ENCODE data around the gene DOCK1. TPM values are rescaled to one million over a fixed set of nuclear protein-coding genes. Genes with fewer than 3 reads are reported as not detected.

Gene DOCK1
- total RNA-seq, 1 donor: 0.42 TPM

DNA sequence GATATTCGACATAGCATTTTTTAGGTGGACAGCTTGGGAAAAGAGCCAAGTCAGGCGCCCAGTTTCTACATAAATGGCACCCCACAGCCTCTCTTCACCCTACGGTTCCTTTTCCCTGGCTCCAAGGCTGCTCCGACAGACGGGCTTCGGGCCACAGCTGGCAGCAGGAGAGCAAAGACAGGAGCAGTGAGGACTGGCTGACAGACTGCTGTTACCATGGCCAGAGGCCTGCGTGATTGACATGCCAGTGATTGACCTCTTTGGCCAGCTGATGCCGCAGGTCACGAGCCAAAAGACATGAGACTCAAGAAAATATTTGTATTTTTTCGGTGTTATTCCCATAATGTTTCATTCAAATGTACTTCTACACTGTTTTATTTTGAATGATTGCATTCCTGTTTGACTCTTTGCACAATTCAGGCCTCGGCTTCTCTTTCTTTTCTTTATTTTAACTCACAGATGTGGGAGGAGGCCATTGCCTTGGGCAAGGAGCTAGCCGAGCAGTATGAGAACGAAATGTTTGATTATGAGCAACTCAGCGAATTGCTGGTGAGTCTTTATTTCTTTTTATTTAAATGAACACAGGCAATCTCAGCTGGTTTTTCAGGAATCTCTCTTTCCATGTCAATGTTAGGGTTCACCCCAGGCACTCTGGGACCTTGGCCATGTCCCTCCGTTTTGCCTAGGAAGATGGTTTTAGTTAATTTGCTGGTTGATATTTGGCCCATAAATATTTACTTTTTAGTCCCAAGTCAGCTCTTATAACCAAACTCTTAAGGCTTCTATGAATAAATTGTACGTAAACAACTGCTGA is 497.6 kb downstream of the DOCK1 start:
- Histone ChIP-seq H3K4me3 (ENCODE audit: low read length) (no peak overlapping the region), H3K4me1 (ENCODE audit: insufficient read depth, low read length) (peaks cover 3% of the 10 kb centered on the region), H3K9me3 (ENCODE audit: low read depth, low read length) (no peaks in the 10 kb centered on the region), H3K27me3 (ENCODE audit: insufficient read depth, low read length) (no peaks in the 10 kb centered on the region)

DNA sequence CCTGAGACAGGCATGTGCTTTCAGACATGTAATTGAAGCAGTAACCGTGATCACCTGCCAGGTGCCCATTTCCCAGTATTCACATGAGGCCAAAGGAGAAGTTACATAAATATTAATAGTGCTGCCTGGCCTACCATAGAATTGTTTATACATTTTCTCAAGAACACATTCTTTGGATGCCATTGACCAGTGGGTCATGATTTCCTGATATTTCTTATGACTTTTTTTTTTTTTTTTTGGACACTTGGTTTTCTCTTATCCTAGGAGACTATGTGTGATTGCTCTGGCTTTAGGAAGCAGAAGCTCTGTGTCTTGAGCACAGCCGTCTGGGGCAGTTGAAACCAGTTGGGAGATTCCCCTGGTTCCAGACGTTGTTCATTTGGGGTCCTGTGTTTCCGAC is 500.0 kb downstream of the DOCK1 start:
- H3K9me3 ChIP-seq (ENCODE audit: low read depth, low read length): no peaks in the 10 kb centered on the region
- no peaks in the 10 kb centered on the region for H3K27me3 ChIP-seq (ENCODE audit: insufficient read depth, low read length)
- H3K4me3 ChIP-seq (ENCODE audit: low read length): no peak overlapping the region
- H3K4me1 ChIP-seq (ENCODE audit: insufficient read depth, low read length): no peaks in the 10 kb centered on the region

DNA sequence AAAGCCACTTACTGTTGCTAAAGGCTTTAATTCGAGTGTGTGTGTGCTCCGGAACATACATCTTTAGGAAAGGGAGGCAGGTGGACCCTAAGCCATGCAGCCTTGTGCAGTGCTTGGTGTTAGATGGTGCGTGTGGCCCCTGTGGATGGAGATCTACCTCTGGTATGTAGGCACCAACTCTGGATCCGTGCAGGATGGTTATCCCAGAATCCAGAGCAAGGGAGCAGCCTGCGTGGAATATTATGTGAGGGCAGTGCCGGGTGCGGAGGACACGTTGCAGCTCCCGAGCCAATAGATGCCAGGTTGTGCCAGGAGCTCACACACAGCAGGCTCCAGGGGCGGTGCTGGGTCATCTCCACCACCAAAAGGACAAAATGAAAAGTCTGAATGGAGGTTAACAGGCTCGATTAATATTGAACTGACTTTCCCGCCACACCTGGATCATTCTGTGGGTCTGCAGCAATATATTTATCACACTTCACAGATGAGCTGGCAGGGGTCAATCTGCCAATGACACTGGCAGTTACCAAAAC is 500.9 kb downstream of the DOCK1 start:
- Histone ChIP-seq H3K27me3 (ENCODE audit: insufficient read depth, low read length) (no peaks in the 10 kb centered on the region), H3K9me3 (ENCODE audit: low read depth, low read length) (no peaks in the 10 kb centered on the region), H3K4me1 (ENCODE audit: insufficient read depth, low read length) (no peaks in the 10 kb centered on the region), H3K4me3 (ENCODE audit: low read length) (no peak overlapping the region)

DNA sequence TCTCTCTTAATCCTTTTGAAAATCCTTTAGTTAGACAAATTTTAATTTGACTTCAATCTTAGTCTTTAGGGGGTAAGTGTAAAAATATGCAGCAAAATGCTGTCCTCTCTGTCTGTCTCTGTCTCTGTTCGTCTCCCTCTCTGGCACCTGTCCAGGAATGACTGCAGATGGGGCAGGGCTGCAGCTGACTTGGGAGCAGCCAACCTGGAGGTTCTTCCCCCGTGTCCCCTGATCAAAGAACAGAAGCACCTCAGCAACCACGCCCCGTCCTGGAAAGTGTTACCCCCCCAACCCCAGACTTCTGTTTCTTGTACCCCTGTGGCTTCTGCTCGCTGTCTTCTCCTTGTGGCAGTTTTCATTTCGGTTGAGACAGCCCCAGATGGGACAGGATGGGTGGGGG is 502.3 kb downstream of the DOCK1 start:
- Histone ChIP-seq H3K4me1 (ENCODE audit: insufficient read depth, low read length) (no peaks in the 10 kb centered on the region), H3K27me3 (ENCODE audit: insufficient read depth, low read length) (no peaks in the 10 kb centered on the region)

DNA sequence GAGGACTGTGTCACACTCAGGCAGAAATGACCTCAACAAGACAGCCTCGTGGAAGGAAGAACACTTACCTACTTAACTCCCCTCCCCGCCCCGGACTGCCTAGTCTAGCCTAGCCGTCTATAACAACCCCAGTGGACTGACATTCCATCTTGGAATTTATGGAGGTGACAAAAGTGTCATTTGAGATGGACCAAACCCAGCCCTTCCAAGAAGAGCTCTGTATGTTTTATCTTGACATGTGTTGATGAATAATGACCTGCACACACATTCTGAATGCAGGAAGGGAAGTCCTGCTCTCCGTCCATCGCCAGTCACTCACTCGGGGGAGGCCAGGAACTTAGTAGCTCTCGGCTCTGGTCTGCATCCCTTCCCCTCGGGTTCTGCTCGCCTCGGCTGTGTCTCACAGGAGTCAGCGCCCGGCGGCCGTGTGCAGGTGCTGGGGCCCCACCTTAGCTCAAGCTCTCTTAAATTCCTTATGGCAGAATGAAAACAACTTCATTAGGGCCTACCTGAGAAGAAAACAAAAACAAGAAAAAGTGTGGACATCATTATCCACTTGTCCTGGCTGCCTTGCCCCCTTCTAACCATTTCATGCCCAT is 503.0 kb downstream of the DOCK1 start:
- Histone ChIP-seq H3K4me3 (ENCODE audit: low read length) (no peak overlapping the region), H3K9me3 (ENCODE audit: low read depth, low read length) (no peaks in the 10 kb centered on the region), H3K27me3 (ENCODE audit: insufficient read depth, low read length) (no peaks in the 10 kb centered on the region), H3K4me1 (ENCODE audit: insufficient read depth, low read length) (no peaks in the 10 kb centered on the region)

More for the DNA sequence above, 502.3 kb downstream of the DOCK1 start:
- no peak overlapping the region for H3K4me3 ChIP-seq (ENCODE audit: low read length)
- H3K9me3 ChIP-seq (ENCODE audit: low read depth, low read length): no peaks in the 10 kb centered on the region

DNA sequence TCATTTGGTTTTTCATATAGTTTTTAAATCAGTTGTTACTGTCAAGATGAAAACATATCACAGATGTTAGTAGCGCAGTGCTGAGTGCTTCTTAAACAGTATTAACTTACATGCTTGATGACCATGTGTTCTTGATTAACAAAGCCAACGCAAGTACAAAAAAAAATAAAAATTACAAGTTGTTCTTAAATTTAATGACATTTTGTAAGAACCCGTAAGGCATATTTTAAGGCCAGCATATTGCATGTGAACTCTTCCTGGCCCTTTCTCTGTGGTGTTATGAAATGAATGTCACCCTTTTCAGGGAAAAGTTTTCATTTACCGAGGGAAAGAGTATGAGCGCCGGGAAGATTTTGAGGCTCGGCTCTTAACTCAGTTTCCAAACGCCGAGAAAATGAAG is 503.5 kb downstream of the DOCK1 start:
- H3K4me3 ChIP-seq (ENCODE audit: low read length): no peak overlapping the region
- H3K9me3 ChIP-seq (ENCODE audit: low read depth, low read length): no peaks in the 10 kb centered on the region
- no peaks in the 10 kb centered on the region for H3K4me1 ChIP-seq (ENCODE audit: insufficient read depth, low read length)
- H3K27me3 ChIP-seq (ENCODE audit: insufficient read depth, low read length): no peaks in the 10 kb centered on the region

DNA sequence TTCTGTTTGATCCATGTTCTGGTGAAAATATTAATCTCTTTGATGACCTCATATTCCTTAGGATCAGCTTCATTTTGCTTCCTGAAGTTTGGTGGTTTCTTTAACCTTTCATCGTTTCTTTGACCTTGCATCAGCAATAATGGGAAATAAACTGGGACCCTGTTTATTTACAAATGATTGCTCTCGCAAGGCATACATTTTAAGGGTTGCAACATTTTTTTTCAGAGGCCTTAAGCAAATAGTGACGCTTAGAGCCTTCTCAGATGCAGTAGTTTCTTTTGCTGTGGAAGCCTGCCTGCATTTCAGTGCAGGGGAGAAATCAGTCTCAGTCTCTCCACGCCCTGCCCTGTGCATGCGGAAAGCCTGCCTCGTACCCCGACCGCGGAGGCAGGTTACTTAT is 504.8 kb downstream of the DOCK1 start:
- H3K27me3 ChIP-seq (ENCODE audit: insufficient read depth, low read length): no peaks in the 10 kb centered on the region
- no peak overlapping the region for H3K4me3 ChIP-seq (ENCODE audit: low read length)
- H3K4me1 ChIP-seq (ENCODE audit: insufficient read depth, low read length): no peaks in the 10 kb centered on the region
- H3K9me3 ChIP-seq (ENCODE audit: low read depth, low read length): no peaks in the 10 kb centered on the region

DNA sequence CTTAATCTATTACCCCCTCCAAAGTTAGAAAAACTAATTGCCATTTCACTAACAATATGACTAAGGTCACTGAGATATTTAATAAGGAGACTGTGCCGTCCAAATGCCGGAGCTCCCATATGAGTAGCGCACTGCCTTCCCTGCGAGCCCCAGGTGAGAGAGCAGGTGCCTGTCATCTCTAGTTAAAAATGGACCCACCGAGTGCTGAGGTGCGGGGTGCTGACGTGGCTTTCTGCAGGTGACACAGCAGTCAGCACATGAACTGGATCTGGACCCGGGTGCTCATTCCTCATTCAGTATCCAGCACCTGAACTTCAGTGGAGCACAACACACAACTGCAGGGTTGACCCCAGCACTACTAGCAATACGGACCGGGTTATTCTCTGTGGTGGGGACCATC is 505.8 kb downstream of the DOCK1 start:
- Histone ChIP-seq H3K4me3 (ENCODE audit: low read length) (no peak overlapping the region), H3K9me3 (ENCODE audit: low read depth, low read length) (no peaks in the 10 kb centered on the region), H3K4me1 (ENCODE audit: insufficient read depth, low read length) (no peaks in the 10 kb centered on the region), H3K27me3 (ENCODE audit: insufficient read depth, low read length) (no peaks in the 10 kb centered on the region)

DNA sequence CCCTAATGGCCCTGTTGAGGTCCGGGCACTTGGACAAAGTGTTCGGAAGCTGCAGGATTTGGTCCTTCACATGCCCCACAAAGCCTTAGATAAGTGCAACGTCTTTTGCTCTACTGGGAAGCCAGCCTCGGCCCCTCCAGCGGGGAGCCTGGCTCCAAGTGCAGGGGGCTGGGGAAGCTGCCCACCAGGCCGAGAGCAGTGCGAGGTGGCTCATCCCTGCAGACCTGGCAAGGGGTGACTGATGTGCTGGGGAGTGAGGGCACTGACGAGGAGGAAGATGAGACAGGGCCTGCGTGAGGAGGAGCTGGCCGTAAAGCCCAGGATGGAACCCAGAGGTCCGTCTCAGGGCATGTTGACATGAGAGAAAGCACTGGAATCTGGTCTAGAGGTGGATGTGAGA is 508.1 kb downstream of the DOCK1 start:
- no peaks in the 10 kb centered on the region for H3K4me1 ChIP-seq (ENCODE audit: insufficient read depth, low read length)
- no peaks in the 10 kb centered on the region for H3K27me3 ChIP-seq (ENCODE audit: insufficient read depth, low read length)
- H3K4me3 ChIP-seq (ENCODE audit: low read length): no peak overlapping the region
- H3K9me3 ChIP-seq (ENCODE audit: low read depth, low read length): no peaks in the 10 kb centered on the region

DNA sequence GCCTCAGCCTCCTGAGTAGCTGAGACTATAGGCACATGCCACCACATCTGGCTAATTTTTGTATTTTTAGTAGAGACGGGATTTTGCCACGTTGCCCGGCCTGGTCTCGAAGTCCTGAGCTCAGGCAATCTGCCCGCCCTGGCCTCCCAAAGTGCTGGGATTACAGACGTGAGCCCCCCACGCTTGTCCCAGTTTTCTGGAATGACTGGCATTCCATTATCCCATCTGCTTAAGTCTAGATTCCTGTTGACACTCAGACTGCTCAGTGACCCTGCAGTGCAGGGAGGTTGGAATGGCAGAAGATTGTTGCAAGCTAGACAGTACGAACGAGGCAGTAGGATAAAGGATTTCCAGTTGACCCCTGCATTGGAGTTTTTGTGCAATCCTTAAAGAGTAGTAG is 508.8 kb downstream of the DOCK1 start:
- H3K27me3 ChIP-seq (ENCODE audit: insufficient read depth, low read length): no peaks in the 10 kb centered on the region
- H3K4me3 ChIP-seq (ENCODE audit: low read length): no peak overlapping the region
- H3K9me3 ChIP-seq (ENCODE audit: low read depth, low read length): no peaks in the 10 kb centered on the region
- H3K4me1 ChIP-seq (ENCODE audit: insufficient read depth, low read length): no peaks in the 10 kb centered on the region

DNA sequence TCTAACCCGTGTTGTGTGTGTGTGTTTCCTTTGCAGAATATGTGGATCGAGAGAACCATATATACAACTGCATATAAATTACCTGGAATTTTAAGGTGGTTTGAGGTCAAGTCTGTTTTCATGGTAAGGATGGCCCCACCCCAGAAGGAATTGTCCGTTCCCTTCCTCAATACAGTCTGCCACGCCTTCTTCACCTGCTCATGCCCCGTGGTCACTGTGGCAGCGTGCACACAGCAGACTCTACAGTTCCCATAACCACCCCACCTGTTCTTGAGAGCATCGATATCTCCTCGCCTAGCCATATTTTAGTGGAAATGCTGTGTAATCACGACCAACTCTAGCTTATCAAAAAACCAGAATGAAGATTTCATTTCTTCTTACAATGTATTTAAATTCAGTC is 509.9 kb downstream of the DOCK1 start:
- Histone ChIP-seq H3K9me3 (ENCODE audit: low read depth, low read length) (no peaks in the 10 kb centered on the region), H3K4me3 (ENCODE audit: low read length) (no peak overlapping the region), H3K27me3 (ENCODE audit: insufficient read depth, low read length) (no peaks in the 10 kb centered on the region), H3K4me1 (ENCODE audit: insufficient read depth, low read length) (no peaks in the 10 kb centered on the region)

DNA sequence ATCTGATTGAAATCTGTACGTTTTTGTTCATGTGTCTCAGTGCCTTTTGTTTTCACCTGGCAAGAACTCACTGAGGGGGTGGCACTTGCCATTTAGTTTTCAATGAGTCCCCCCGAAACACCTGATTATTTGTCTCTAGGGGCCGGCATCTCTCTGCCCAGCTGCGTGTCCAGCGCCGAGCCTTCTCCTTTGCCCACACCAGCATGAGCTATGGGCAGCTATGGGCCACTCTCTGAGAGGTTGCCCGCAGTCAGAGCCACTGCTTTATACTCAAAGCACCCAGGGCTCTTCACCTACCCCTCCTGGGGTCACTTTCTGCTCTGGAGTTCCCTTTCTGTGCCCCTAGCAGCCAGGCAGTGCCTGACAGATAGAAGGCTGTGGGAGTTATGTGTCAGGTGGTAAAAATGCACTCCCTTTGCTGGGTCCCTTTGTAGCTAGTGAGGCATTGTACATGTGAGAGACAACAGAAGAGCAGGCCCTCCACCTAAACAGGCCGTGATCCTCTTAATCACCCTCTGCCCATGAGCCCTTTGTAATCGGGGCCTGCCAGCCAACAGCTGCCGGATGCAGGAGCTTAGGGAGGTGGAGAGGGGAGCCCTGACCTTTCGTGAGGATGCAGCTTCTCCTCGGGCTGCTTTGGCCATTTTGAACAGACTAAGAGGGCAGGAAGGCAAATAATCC is 510.8 kb downstream of the DOCK1 start:
- no peaks in the 10 kb centered on the region for H3K4me1 ChIP-seq (ENCODE audit: insufficient read depth, low read length)
- no peaks in the 10 kb centered on the region for H3K27me3 ChIP-seq (ENCODE audit: insufficient read depth, low read length)
- H3K9me3 ChIP-seq (ENCODE audit: low read depth, low read length): no peaks in the 10 kb centered on the region
- no peak overlapping the region for H3K4me3 ChIP-seq (ENCODE audit: low read length)

DNA sequence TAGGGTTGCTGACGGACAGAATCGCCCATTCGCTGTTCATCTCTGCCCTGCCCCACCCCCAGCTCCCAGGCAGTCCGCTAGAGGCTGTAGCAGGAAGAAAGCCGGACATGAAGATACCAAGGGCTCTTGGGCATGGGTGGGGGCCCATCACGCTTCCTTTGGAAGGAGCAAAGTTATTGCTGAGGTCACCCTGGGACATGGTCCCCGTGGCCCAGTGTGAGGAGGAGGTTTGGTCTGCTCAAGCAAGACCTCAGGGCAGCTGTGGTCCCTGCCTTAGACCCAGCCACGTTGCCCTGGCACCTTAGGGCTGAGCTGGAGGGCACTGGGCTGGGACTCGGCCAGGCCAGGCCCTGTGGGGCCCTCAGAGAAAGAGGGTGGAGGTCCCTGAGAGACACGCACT is 511.8 kb downstream of the DOCK1 start:
- no peaks in the 10 kb centered on the region for H3K4me1 ChIP-seq (ENCODE audit: insufficient read depth, low read length)
- H3K9me3 ChIP-seq (ENCODE audit: low read depth, low read length): no peaks in the 10 kb centered on the region
- H3K27me3 ChIP-seq (ENCODE audit: insufficient read depth, low read length): no peaks in the 10 kb centered on the region
- H3K4me3 ChIP-seq (ENCODE audit: low read length): no peak overlapping the region

DNA sequence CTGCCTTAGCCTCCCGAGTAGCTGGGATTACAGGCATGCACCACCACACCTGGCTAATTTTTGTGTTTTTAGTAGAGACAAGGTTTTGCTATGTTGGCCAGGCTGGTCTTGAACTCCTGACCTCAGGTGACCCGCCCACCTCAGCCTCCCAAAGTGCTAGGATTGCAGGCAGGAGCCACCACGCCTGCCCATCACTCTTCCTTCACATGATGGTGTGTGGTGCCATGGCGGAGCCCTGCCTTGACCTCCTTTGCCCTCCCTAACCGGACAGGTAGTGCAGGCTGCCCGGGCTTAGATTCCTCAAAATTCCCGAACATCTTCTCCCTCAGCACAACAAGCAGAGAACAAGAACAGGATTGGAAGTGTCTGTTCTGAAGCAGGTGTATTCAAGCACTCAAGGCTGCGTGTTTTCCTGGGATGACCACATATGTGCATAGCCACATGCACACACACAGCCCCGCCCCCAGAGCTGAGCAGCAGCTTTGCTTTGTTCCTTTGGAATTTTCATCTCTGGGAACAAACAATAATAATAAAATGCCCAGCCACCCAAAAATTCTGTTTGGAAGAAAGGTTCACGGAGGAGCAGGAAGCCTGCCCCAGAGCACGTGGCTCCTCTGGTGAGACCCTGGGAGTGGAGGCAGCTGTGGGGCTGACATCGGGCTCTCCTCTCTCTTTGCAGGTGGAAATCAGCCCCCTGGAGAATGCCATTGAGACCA is 512.6 kb downstream of the DOCK1 start:
- Histone ChIP-seq H3K27me3 (ENCODE audit: insufficient read depth, low read length) (no peaks in the 10 kb centered on the region), H3K4me1 (ENCODE audit: insufficient read depth, low read length) (no peaks in the 10 kb centered on the region), H3K9me3 (ENCODE audit: low read depth, low read length) (no peaks in the 10 kb centered on the region), H3K4me3 (ENCODE audit: low read length) (no peak overlapping the region)

Measured in mononuclear cell (primary cell).